Gastroesophageal sphincter (tissue), 4 donors: ENCODE results near the gene ATXN7L3. TPM values are rescaled to one million over a fixed set of nuclear protein-coding genes. Genes with fewer than 3 reads are reported as not detected.

ENCODE experiments used
- ATAC-seq: fragments of 150-250 bp; one replicate; pipeline ENCODE4 v1.9.1; 2016; ENCODE audit warnings: mild to moderate bottlenecking, moderate library complexity
- H3K27ac ChIP-seq, 4 donors: fragments of 200-600 bp; sonication (generic) in 3 of 4; 1 replicate in 3 of 4; 2 replicates in 1 of 4; pipeline ENCODE4 v1.5.1; 2016 to 2019
- H3K27me3 ChIP-seq: fragments of 200-600 bp; sonication (generic); one replicate; pipeline ENCODE4 v1.5.1; 2019
- H3K36me3 ChIP-seq, 2 donors: fragments of 200-600 bp; sonication (generic); one replicate each; pipeline ENCODE4 v1.5.1; 2019; ENCODE audit warnings: control low read depth in 1 of 2
- H3K4me1 ChIP-seq, 3 donors: fragments of 200-600 bp; sonication (generic); 1 replicate in 2 of 3; 2 replicates in 1 of 3; pipeline ENCODE4 v1.5.1; 2016 to 2019; ENCODE audit warnings: control low read depth in 2 of 3
- H3K4me3 ChIP-seq, 2 donors: fragments of 200-600 bp; sonication (generic); one replicate each; pipeline ENCODE4 v1.5.1; 2019; ENCODE audit warnings: mild to moderate bottlenecking in 1 of 2, moderate library complexity in 1 of 2
- H3K9me3 ChIP-seq, 3 donors: fragments of 200-600 bp; sonication (generic); one replicate each; pipeline ENCODE4 v1.5.1; 2017 to 2019; ENCODE audit warnings: control low read depth in 2 of 3
- EP300 ChIP-seq: sonication (generic); formaldehyde crosslinking; IDR thresholded peaks from one replicate; pipeline ENCODE4 v1.6.1; 2017; ENCODE audit warnings: antibody characterized with exemption, mild to moderate bottlenecking
- POLR2A ChIP-seq, 2 donors: fragments of 450-650 bp; IDR thresholded peaks; one replicate each; pipeline ENCODE4 v1.6.1; 2017; ENCODE audit warnings: antibody characterized with exemption in 2 of 2, mild to moderate bottlenecking in 2 of 2, moderate library complexity in 1 of 2
- POLR2AphosphoS5 ChIP-seq: sonication (generic); formaldehyde crosslinking; IDR thresholded peaks from one replicate; pipeline ENCODE4 v1.6.1; 2017; ENCODE audit warnings: antibody characterized with exemption
- WGBS, 2 donors: methylation state at CpG; one replicate each; pipeline ENCODE4 v1.1.5; 2018; ENCODE audit warnings: low coverage in 1 of 2; 5-methylcytosine and 5-hydroxymethylcytosine counted together
- total RNA-seq, 4 donors: library from RNA; depleted of rRNA; stranded (reverse); fragments of >200 nt; gene quantifications; one replicate each; pipeline ENCODE4 v1.1.0, GENCODE V29; 2016
- TF ChIP-seq, protein P1 (sequence below), 4 experiments: fragments of 200-600 bp in 2 of 4; fragments of 450-650 bp in 2 of 4; sonication (generic) in 1 of 4; IDR thresholded peaks; one replicate each; pipeline ENCODE4 v1.5.1; 2017 to 2019; ENCODE audit warnings: antibody characterized with exemption in 4 of 4, mild to moderate bottlenecking in 2 of 4, moderate library complexity in 2 of 4

The ATXN7L3 gene
- total RNA-seq, 4 donors from 2014 or later, result 33.2 to 63.0 (median 49.0) TPM

DNA sequence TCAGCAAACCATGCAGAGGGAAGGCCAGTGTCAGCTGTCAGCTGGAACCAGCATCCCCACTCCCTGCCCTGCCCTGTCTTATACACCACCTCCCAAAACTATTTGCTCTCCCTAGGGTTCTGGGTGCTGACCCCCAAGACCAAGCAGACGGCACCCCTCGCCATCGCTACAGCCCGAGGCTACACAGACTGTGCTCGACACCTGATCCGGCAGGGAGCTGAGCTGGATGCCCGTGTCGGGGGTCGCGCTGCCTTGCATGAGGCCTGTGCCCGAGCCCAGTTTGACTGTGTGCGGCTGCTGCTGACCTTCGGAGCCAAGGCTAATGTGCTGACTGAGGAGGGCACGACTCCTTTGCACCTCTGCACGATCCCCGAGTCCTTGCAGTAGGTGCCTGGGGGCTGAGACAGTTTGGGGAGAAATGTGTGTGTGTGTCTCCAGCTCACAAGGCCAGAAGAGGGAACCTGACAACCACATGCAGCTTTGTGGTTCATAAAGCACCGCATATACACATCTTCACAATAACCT, 27.7 kb downstream of the ATXN7L3 start:
- Histone ChIP-seq H3K4me3 (no peak overlapping the region), H3K27me3 (no peaks in the 10 kb centered on the region), H3K4me1 (peaks cover 0 to 49% (median 7%) of the 10 kb centered on the region in 3 donors), H3K27ac (peak overlapping the region in 2 of 4 donors; percentile 83 to 91), H3K36me3 (peaks cover 0 to 23% of the 10 kb centered on the region in 2 donors), H3K9me3 (no peaks in the 10 kb centered on the region)
- ATAC-seq, result no peak
- 67% methylated on average over 11 of the region's 17 CpGs; no CpG with 5 or more reads in 1 of the 2 donors for WGBS, 2 donors
- TF ChIP-seq, protein P1, sequence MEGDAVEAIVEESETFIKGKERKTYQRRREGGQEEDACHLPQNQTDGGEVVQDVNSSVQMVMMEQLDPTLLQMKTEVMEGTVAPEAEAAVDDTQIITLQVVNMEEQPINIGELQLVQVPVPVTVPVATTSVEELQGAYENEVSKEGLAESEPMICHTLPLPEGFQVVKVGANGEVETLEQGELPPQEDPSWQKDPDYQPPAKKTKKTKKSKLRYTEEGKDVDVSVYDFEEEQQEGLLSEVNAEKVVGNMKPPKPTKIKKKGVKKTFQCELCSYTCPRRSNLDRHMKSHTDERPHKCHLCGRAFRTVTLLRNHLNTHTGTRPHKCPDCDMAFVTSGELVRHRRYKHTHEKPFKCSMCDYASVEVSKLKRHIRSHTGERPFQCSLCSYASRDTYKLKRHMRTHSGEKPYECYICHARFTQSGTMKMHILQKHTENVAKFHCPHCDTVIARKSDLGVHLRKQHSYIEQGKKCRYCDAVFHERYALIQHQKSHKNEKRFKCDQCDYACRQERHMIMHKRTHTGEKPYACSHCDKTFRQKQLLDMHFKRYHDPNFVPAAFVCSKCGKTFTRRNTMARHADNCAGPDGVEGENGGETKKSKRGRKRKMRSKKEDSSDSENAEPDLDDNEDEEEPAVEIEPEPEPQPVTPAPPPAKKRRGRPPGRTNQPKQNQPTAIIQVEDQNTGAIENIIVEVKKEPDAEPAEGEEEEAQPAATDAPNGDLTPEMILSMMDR (IDR thresholded peaks at IDR 0.05), result no peak
- no peak for TF ChIP-seq POLR2A (IDR thresholded peaks at IDR 0.05)

DNA sequence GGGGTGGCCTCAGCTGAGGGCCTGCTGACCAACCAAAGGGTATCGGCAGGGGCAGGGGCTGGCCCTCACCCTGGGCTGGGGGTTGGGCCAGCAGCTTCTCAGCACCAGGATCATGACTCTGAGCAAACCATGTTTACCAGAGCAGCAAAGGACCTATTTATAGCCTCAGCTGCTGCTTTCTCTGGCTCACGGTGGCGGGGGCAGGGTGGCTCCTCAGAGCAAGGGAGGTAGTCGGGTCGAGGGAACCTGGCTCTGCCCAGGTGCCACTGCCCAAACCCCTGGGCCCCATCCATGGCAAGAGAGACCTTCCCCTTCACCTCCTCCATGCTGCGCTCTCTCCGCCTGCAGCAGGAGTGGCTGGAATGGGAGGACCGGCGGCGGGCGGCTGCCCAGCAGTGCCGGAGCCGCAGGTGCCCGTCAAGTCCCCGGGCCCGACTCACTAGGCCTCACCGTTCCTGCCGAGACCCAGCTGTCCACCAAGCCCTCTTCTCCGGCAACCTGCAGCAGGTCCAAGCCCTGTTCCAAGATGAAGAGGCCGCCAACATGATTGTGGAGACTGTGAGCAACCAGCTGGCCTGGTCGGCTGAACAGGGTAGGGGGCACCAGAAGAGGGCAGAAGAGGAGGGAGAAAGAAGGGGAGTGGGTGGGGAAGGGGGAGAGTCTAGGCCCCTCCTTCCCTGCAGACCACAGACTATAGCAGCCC, 29.0 kb downstream of the ATXN7L3 start, which contains the start of gene ASB16:
Gene ASB16 (plus strand): TSS at position 206 of the 703 bp plus-strand sequence. CDS start 86 bp downstream, at position 292.
- peak within 1 kb of the TSS; percentile 29 to 51 for H3K4me3 ChIP-seq
- H3K4me1 ChIP-seq, result peaks cover 0 to 49% (median 7%) of the 10 kb centered on the region in 3 donors
- ATAC-seq, result peak; percentile 60
- no peaks in the 10 kb centered on the region for H3K9me3 ChIP-seq
- H3K27me3 ChIP-seq, result no peaks in the 10 kb centered on the region
- TF ChIP-seq, protein P1 (IDR thresholded peaks at IDR 0.05), result peak in 1 of 4 experiments; percentile 21
- peak in 1 of 2 donors; percentile 20 for TF ChIP-seq POLR2A (IDR thresholded peaks at IDR 0.05)
- TF ChIP-seq EP300, result no peak
- no peak for TF ChIP-seq POLR2AphosphoS5
- peaks cover 0 to 11% of the 10 kb centered on the region in 2 donors for H3K36me3 ChIP-seq
- WGBS, 2 donors, result no CpG with 5 or more reads among the region's 21 CpGs
- H3K27ac ChIP-seq, result peak within 1 kb of the TSS; percentile 54 to 91 (median 85)

DNA sequence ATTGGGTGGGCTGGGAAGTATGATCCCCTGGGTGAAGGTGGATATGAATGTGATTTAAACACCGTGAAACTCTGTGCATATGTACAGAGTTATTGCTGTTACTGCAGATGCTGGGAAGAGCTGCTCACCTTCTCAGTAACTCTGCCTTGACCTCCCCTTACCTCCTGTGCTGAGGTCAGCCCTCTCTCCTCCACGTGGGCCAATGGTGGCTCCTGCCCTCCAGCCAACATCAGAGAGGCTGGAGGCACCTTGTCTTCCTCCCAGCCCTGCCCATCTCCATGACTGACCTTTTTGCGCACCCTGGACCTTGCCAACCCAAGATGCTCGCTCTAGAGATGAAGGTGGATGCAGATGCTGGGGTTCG, 29.6 kb downstream of the ATXN7L3 start:
- TF ChIP-seq POLR2AphosphoS5 (no peak), POLR2A (IDR thresholded peaks at IDR 0.05) (no peak), EP300 (no peak)
- TF ChIP-seq, protein P1 (IDR thresholded peaks at IDR 0.05), result no peak
- no peak for ATAC-seq
- Histone ChIP-seq H3K9me3 (no peaks in the 10 kb centered on the region), H3K4me3 (peak overlapping the region in 1 of 2 donors; percentile 51), H3K36me3 (peaks cover 0 to 11% of the 10 kb centered on the region in 2 donors), H3K4me1 (peaks cover 0 to 49% (median 7%) of the 10 kb centered on the region in 3 donors), H3K27me3 (no peaks in the 10 kb centered on the region), H3K27ac (peak overlapping the region; percentile 54 to 91 (median 85))
- WGBS, 2 donors, result 0 to 6% methylated on average over 1 to 2 of the region's 5 CpGs

DNA sequence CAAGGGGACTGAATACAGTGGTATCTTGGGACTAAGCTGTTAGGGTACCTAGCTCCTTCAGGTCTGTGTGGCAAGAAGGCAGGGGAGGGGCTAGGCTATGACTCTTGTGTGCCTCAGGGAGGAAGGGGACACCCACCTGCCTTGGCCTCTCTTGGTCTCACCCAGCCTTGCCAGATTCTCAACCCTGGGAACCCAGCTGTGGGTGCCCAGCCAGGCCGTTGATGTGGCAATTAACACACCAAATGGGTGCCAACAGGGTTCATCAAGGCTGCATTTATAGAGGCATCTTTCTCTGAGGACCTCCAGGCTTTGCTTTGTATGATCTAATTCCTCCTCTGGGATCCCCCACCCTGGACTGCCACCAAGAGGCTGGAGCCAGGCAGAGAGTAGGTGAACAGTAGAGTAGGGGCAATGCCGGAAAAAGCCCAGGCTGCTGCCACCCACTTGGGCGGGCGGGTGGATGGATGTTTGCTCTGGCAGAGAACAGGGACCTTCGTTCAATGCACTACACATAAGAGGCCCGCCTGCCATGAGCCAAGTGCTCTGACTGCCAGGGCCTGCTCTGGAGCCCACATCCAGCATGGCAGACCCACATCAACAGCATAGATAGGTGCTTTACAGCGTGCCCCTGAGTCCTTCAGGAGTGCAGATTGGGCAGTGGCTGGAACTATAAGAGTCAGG, 32.4 kb downstream of the ATXN7L3 start:
- 100% methylated on average over 3 of the region's 7 CpGs; no CpG with 5 or more reads in 1 of the 2 donors for WGBS, 2 donors
- Histone ChIP-seq H3K27ac (no peak overlapping the region), H3K27me3 (no peaks in the 10 kb centered on the region), H3K4me3 (no peak overlapping the region), H3K4me1 (peaks cover 0 to 45% (median 7%) of the 10 kb centered on the region in 3 donors), H3K36me3 (no peaks in the 10 kb centered on the region), H3K9me3 (no peaks in the 10 kb centered on the region)
- TF ChIP-seq POLR2A (IDR thresholded peaks at IDR 0.05), result no peak
- no peak for TF ChIP-seq EP300
- no peak for TF ChIP-seq POLR2AphosphoS5
- TF ChIP-seq, protein P1 (IDR thresholded peaks at IDR 0.05), result no peak
- ATAC-seq, result no peak
